Astrocyte (in vitro differentiated cells and primary cell): ENCODE measurements around the gene VASN. TPM values are rescaled to one million over a fixed set of nuclear protein-coding genes. Genes with fewer than 3 reads are reported as not detected.

Source experiments
- DNase-seq: peaks from one replicate; pipeline ENCODE4 v3.0.0-alpha.2; 2010; ENCODE audit warnings: low read depth
- FAIRE-seq: peaks from 2 replicates; lab custom pipeline; 2011; peaks lifted over from hg19 to GRCh38; lab: Jason Lieb, UNC
- H2AFZ ChIP-seq: 2 replicates; pipeline ENCODE4 v1.6.0; 2012; ENCODE audit warnings: low read depth, low read length, inconsistent platforms
- H3K27ac ChIP-seq: 2 replicates; pipeline ENCODE4 v1.5.1; 2011; ENCODE audit warnings: low read depth, low read length, inconsistent platforms
- H3K27me3 ChIP-seq: 2 replicates; pipeline ENCODE4 v1.6.0; 2011; ENCODE audit warnings: low read length, inconsistent platforms; ENCODE audit not compliant: insufficient read depth
- H3K36me3 ChIP-seq: 2 replicates; pipeline ENCODE4 v1.5.1; 2011; ENCODE audit warnings: low read length, inconsistent platforms; ENCODE audit not compliant: insufficient read depth
- H3K4me1 ChIP-seq: 2 replicates; pipeline ENCODE4 v1.5.1; 2011; ENCODE audit warnings: low read length, inconsistent platforms; ENCODE audit not compliant: insufficient read depth
- H3K4me2 ChIP-seq: 2 replicates; pipeline ENCODE4 v1.6.0; 2012; ENCODE audit warnings: low read length, inconsistent platforms
- H3K4me3 ChIP-seq: 2 replicates; pipeline ENCODE4 v1.5.1; 2011; ENCODE audit warnings: low read depth, mild to moderate bottlenecking, low read length, inconsistent platforms; ENCODE audit not compliant: insufficient read depth
- H3K79me2 ChIP-seq: 2 replicates; pipeline ENCODE4 v1.6.0; 2012; ENCODE audit warnings: mild to moderate bottlenecking, low read length, inconsistent platforms; ENCODE audit not compliant: insufficient read depth
- H3K9ac ChIP-seq: 2 replicates; pipeline ENCODE4 v1.6.0; 2012; ENCODE audit warnings: mild to moderate bottlenecking, low read length, inconsistent platforms
- H3K9me3 ChIP-seq: 2 replicates; pipeline ENCODE4 v1.5.1; 2012; ENCODE audit warnings: low read depth, mild to moderate bottlenecking, low read length, inconsistent platforms; ENCODE audit not compliant: insufficient read depth
- H4K20me1 ChIP-seq: 2 replicates; pipeline ENCODE4 v1.6.0; 2012; ENCODE audit warnings: low read length, inconsistent platforms; ENCODE audit not compliant: insufficient read depth
- H3K27ac Mint-ChIP-seq: one replicate; pipeline ENCODE4 v1.8.0; 2021; ENCODE audit warnings: mild to moderate bottlenecking, mixed read lengths; ENCODE audit not compliant: unreplicated experiment
- H3K27me3 Mint-ChIP-seq: one replicate; pipeline ENCODE4 v1.8.0; 2021; ENCODE audit warnings: low read depth, mixed read lengths; ENCODE audit not compliant: unreplicated experiment
- H3K36me3 Mint-ChIP-seq: one replicate; pipeline ENCODE4 v1.8.0; 2021; ENCODE audit warnings: low read depth, mixed read lengths; ENCODE audit not compliant: unreplicated experiment
- H3K4me1 Mint-ChIP-seq: one replicate; pipeline ENCODE4 v1.8.0; 2021; ENCODE audit warnings: low read depth, mixed read lengths; ENCODE audit not compliant: unreplicated experiment
- H3K4me3 Mint-ChIP-seq: one replicate; pipeline ENCODE4 v1.8.0; 2021; ENCODE audit warnings: mild to moderate bottlenecking, moderate library complexity, mixed read lengths; ENCODE audit not compliant: unreplicated experiment
- H3K9me3 Mint-ChIP-seq: one replicate; pipeline ENCODE4 v1.8.0; 2021; ENCODE audit warnings: mild to moderate bottlenecking, mixed read lengths; ENCODE audit not compliant: unreplicated experiment
- EZH2 ChIP-seq: IDR thresholded peaks from 2 replicates; pipeline ENCODE4 v1.6.1; 2012; ENCODE audit warnings: mild to moderate bottlenecking, low read length, inconsistent platforms; ENCODE audit not compliant: insufficient read depth
- total RNA-seq: library from RNA; stranded (reverse); gene quantifications from 2 replicates; pipeline ENCODE4 v1.2.1, GENCODE V29; 2021
- TF ChIP-seq, protein P1 (sequence below): IDR thresholded peaks from 2 replicates; pipeline ENCODE4 v1.5.1; 2011; ENCODE audit warnings: low read depth, mild to moderate bottlenecking, inconsistent platforms, low read length, moderate library complexity; ENCODE audit not compliant: insufficient read depth

VASN gene
- total RNA-seq, 1 donor from 2014 or later = 32.0 TPM

DNA sequence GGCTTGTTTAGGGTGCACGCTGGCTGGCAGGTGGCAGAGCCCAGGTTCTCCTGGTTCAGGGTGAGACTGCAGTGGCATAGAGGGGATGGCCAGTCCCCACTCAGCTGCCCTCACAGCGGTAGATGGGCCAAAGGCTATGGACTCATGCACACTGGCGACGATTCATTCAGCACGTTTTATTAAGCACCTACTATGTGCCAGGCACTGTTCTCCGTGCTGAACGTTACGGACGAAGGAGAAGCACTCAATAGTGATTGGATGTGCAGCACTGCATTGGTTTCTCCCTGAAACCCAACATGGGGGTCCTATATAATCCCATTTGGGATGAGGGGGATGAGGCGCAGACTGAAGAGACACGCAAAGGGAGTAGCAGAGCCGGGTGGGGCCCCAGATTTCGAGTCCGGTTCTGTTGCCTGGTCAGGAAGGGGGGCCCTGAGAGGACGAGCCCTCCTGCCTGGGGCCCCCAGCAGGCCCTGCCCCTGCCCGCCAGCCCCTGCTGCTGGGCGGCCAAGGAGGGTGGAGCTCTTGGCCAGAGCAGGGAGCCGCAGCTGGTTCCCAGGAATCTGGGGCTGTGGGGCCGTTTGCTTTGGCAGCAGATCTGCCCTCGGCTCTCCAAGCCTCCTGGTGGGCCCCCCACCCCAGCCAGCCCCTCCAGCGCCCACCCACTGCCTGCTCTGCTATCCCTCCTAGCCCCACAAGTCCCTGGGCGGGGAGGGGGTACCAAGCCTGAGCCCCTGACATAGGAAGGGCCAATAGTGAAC lies 47.0 kb upstream of the VASN start:
- Histone ChIP-seq H3K9ac (no peak overlapping the region), H3K36me3 (no peaks in the 10 kb centered on the region), H3K27me3 (no peaks in the 10 kb centered on the region), H3K4me1 (peaks cover 36% of the 10 kb centered on the region), H3K4me3 (no peak overlapping the region), H3K9me3 (no peaks in the 10 kb centered on the region), H2AFZ (no peak overlapping the region), H4K20me1 (peaks cover 90% of the 10 kb centered on the region), H3K27ac (no peak overlapping the region), H3K79me2 (peaks cover 93% of the 10 kb centered on the region), H3K4me2 (peak overlapping the region; percentile 3)
- Mint-ChIP-seq H3K27ac (peak overlapping the region; percentile 80), H3K27me3 (no peaks in the 10 kb centered on the region), H3K9me3 (no peaks in the 10 kb centered on the region), H3K4me1 (peaks cover 10% of the 10 kb centered on the region), H3K4me3 (peak overlapping the region; percentile 57), H3K36me3 (no peaks in the 10 kb centered on the region)
- FAIRE-seq (no peak), DNase-seq (no peak)
- TF ChIP-seq, protein P1, sequence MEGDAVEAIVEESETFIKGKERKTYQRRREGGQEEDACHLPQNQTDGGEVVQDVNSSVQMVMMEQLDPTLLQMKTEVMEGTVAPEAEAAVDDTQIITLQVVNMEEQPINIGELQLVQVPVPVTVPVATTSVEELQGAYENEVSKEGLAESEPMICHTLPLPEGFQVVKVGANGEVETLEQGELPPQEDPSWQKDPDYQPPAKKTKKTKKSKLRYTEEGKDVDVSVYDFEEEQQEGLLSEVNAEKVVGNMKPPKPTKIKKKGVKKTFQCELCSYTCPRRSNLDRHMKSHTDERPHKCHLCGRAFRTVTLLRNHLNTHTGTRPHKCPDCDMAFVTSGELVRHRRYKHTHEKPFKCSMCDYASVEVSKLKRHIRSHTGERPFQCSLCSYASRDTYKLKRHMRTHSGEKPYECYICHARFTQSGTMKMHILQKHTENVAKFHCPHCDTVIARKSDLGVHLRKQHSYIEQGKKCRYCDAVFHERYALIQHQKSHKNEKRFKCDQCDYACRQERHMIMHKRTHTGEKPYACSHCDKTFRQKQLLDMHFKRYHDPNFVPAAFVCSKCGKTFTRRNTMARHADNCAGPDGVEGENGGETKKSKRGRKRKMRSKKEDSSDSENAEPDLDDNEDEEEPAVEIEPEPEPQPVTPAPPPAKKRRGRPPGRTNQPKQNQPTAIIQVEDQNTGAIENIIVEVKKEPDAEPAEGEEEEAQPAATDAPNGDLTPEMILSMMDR = no peak
- no peak for TF ChIP-seq EZH2

DNA sequence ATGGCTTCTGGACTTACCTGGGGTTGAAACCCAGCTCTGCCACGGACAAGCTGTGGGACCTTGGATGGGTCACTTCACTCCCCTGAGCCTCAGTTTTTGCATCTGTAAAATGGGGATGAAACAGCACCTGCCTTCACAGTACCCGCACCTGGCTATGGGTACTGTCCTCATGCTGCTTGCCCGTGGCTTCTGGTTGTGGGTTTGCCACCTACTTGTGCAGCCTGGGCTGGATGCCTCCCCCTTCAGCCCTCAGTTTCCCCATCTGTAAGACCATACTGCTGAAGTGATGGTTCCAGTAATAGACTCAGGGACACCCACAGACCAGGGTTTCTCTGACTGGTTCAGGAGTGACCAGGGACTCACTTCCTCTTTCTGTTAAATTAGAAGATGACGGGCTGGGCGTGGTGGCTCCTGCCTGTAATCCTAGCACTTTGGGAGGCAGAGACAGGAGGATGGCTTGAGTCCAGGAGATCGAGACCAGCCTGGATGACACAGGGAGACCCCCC lies 46.3 kb upstream of the VASN start:
- H2AFZ ChIP-seq = no peak overlapping the region
- H3K4me1 ChIP-seq = peaks cover 30% of the 10 kb centered on the region
- H4K20me1 ChIP-seq = peaks cover 89% of the 10 kb centered on the region
- Mint-ChIP-seq H3K4me1 (peaks cover 11% of the 10 kb centered on the region), H3K27ac (no peak overlapping the region), H3K9me3 (no peaks in the 10 kb centered on the region), H3K27me3 (no peaks in the 10 kb centered on the region), H3K36me3 (no peaks in the 10 kb centered on the region), H3K4me3 (no peak overlapping the region)
- H3K9ac ChIP-seq = no peak overlapping the region
- no peak overlapping the region for H3K27ac ChIP-seq
- DNase-seq (no peak), FAIRE-seq (no peak)
- H3K36me3 ChIP-seq = no peaks in the 10 kb centered on the region
- H3K27me3 ChIP-seq = no peaks in the 10 kb centered on the region
- H3K4me2 ChIP-seq = no peak overlapping the region
- TF ChIP-seq EZH2 = no peak
- TF ChIP-seq, protein P1 = no peak
- H3K9me3 ChIP-seq = no peaks in the 10 kb centered on the region
- H3K79me2 ChIP-seq = peaks cover 92% of the 10 kb centered on the region
- no peak overlapping the region for H3K4me3 ChIP-seq
